HG02943 (cell line): ENCODE data around the gene ITGB1BP1.
"Not testable (repeated sequence)": the region's sequence is repeated elsewhere in the genome, so short reads cannot be mapped to it uniquely, and the experiment has no call there.

Experiments
- ATAC-seq: cut with Tn5 transposase; IDR thresholded peaks from one replicate; pipeline ENCODE4 v1.9.1; 2021; ENCODE audit warnings: mild to moderate bottlenecking, low read depth, moderate library complexity; ENCODE audit not compliant: unreplicated experiment

ITGB1BP1 gene

DNA sequence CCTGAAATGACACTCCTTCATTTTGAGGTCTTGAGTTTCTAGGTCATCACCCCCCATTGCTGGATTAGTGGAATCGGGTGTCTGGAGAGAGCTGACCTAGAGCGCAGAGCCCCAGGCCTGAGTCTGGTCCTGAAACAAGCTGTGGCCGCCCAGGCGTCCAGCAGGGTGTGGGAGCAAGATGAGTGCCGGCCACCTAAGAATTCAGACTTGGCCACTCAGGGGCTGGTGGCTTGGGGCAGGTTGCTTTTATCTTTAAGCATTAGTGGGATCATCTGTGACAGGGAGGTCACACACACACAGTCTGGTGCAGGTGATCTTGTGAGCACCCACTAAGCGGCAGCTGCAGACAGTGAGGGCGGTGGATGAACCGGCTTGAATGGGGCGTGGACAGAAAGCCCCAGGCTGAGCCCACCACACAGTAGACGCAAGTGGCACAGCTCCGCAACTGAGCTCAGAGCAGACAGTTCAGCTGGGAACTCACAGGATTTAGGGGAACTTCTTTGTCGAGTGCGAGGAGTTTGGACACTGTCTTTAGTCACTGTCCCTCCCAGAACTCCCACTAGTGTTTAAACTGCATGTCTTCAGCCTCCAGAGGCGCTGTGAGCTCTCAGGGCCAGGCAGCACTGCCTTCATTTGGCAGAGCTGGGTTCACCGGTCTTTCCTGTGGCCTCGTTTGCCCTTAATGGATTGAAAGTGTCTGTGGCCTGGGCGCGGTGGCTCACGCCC is 21.5 kb downstream of the ITGB1BP1 start:
- no peak for ATAC-seq

GRCh38 chr2:9401059-9401547 is 22.2 kb downstream of the ITGB1BP1 start:
- ATAC-seq = no peak

GRCh38 chr2:9400268-9401058 is 22.9 kb downstream of the ITGB1BP1 start:
- no peak for ATAC-seq

DNA sequence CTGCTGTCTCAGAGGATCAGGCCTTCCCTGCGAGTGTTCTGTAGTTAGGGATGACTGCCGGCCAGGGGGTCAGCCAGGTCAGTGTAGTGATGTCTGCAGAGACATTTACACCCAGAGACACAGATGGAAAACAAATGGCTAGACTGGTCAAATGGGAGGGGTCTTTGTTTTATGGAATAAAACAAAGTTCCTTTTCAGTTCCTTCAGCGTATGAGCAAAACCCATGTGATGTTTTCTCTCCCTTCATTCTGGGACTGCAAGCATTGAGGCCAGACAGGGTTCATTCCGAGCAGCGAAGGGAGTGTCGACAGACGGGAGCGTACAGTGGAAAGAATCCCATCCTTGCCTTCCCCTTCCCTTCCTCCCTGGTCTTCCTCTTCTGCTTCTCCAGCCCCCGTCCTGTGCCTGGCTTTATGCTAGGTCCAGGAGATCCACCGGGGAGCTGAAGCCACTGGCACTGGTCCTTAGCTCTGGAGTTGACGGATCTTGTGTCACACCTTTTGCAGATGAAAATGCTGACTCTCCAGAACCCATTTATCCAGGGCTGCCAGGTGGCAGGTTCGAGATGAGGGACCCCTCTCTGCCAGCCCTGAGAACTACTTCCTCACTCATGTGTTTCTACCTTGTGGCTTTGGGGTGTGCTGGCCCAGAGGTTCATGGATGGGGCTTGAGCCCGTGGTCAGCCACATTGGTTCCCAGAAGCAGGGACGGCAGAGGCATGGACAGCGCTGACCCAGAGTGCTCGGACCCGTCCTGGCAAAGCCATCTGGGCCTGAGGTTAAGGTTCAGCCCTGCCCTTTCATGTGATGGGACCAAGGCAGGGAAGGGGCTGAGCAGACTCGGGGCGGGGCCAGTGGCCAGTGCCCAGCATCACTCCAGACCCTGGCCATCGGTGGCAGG is 24.2 kb downstream of the ITGB1BP1 start:
- ATAC-seq = no peak

GRCh38 chr2:9398251-9398650 is 25.1 kb downstream of the ITGB1BP1 start:
- ATAC-seq = not testable (repeated sequence)

DNA sequence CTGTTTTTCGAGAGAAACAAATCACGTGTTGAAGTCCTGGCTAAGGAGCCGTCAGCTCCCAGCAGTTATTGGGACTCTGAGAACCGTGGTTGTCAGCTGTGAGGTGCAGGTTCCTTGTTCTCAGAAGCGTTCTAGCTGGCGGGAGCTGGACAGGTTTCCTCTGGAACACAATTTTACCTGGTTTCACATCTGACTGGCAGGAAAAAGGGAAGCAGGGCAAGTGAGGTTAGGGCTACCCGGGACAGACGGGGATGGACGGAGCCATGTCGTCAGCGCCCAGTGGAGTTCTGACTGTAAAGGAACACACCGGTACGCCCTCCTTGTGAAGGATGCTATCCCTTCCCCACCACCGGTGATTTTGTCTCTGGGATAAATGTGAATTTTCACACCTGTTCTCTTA is 26.1 kb downstream of the ITGB1BP1 start:
- ATAC-seq = no peak

GRCh38 chr2:9394816-9395215 is 28.5 kb downstream of the ITGB1BP1 start:
- ATAC-seq = no peak

GRCh38 chr2:9392898-9393765 is 30.2 kb downstream of the ITGB1BP1 start:
- ATAC-seq = no peak

- no peak for ATAC-seq
Measured at GRCh38 chr2:9391961-9392720, 31.2 kb downstream of the ITGB1BP1 start.

DNA sequence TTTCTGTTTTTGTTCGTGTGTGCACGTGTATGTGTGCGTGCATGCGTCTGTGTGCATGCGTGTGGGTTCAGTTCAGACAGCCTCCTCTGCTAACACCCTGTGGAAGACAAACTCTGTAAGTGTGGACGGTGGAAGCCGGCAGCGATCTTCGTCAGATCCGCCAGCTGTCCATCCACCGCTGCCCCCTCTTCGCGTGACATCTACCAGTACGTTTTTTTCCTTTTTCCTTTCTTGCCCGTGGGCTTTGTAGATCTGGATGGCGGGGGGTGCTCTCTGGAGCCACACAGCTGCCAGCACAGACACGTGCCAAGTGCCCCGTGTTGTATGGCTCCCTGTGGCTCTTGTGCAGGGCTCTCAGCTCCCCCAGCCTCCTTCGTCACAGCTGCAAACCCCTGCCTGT is 32.3 kb downstream of the ITGB1BP1 start:
- no peak for ATAC-seq

DNA sequence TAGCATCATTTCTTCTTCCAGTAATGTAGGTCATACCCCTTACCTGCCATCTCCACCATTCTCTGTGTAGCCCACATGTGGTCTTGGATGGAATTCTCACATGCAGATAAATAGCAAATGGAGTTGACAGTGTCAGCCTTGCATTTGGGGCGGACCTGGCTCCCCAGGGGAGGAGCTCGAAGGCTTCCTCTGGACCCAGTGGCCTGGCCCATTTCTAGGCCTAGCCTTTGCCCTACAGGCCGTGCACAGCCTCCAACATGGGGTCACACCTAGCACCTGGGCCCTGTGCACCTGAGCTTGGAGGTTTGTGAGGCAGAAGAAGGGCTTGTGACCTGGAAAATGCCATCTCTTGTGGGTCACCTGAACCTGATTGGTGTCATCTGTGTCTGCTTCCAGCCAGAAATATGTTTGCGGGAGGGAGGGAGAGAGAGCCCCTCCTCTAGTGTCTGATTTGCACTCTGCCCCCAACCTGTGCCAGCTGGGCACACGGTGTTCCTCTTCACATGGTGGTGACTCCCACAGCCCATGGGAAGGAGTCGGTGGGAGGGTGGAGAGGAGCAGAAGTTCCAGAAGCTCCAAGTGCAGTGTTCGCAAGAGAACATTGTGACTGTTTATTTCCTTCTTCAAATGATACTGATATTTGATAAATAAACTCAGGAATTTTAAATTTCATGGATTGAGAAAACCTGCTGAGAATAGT is 33.0 kb downstream of the ITGB1BP1 start:
- no peak for ATAC-seq

DNA sequence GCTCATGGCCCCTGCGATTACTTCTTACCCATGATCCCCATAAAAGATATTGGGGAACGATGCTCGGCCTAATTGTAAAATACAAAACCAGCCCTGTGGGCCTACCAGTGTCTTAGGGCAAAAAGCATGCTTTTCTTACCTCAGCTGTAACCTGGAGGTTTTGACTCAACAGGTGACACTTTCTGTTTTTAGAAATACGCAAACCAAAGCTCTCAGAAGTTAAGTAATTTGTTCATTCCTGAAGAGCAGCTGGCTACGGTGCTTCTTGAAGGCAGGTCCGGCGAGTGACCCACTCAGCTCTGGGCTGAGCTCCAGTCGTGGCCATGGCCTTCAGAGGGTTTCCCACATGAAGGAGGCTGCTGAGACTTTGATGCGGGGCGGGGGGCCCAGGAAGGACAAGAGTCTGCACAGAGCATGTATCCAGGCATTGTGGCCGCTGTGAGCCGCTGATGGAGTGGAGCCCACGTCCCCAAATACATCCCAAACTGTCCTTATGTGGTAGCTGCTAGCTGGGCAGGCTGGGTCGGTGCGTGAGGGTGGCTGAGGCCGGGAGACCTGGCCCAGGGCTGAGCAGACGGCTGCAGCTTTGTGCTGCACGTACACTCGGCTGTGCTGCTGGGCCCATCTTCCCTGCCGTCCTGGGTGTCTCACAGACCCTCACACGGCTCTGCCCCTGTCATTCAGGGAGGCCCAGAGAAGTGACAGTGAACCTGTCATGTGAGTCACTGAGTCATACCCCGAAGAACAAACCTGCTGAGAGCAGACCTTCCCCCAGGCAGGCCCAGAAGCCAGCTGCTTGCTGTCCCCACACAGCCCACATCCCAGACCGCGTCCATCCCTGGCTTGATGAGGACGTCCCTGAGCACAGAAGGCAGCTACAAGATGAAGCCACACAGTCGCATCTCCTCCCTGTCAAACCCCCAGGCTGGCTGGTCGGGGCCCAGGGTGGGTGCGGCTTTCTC is 34.1 kb downstream of the ITGB1BP1 start:
- ATAC-seq = no peak

GRCh38 chr2:9388199-9388681 is 35.1 kb downstream of the ITGB1BP1 start:
- no peak for ATAC-seq

- ATAC-seq = no peak
Measured at GRCh38 chr2:9385841-9386240, 37.5 kb downstream of the ITGB1BP1 start.

DNA sequence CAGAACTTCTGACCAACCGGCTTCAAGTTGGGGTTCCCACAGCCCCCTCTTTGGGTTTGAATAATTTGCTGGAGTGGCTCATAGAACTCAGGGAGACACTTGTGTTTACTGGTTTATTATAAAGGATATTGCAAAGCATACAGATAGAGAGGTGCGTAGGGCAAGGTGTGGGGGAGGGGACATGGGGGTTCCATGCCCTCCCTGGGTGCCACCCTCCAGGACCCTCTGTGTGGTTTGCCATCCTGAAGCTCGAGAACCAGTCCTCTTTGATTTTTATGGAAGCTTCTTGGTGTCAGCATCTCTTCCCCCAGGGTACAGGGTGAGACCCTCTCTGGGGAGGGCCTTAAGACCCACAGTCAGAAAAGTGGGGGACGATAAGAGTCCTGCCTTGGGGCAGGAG is 38.8 kb downstream of the ITGB1BP1 start:
- ATAC-seq = no peak

DNA sequence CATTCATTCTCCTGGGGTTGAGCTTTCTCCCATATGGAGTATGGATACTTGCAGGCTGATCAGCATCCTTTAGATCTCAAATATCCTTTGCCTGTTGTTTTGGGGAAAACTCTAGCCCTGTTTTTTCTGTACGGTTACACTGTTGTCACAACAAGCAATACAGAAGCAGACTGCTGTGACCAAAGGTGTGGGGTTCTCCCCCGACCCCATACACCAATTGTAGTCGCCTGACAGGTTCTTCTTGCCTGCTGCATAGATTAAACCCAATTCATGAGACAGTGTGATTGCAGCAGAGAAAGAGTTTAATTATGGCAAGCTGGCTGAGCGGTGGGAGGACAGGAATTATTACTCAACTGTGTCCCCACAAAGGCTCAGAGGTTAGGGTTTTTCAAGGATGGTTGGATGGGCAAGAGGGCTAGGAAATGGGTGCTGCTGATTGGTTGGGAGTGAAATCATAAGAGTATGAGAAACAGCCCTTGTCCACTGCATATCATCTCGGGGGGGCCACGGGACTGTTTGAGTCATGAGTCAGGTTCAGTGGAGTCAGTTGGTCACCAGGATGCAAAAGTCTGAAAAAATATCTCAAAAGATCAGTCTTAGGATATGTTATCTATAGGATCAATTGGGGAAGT is 40.6 kb downstream of the ITGB1BP1 start:
- ATAC-seq = no peak
